HepG2 (cell line): ENCODE measurements around the gene EMC10. TPM values are rescaled to one million over a fixed set of nuclear protein-coding genes. Genes with fewer than 3 reads are reported as not detected.
A peak's percentile ranks its signal among the peaks of the same experiment; 100 is the strongest.

Source experiments
- CBX5 ChIP-seq: sonication (generic); formaldehyde crosslinking; IDR thresholded peaks from 2 replicates; pipeline ENCODE4 v1.4.0; 2020; ENCODE audit warnings: missing genetic modification reagents, borderline replicate concordance
- CHD2 ChIP-seq: IDR thresholded peaks from 2 replicates; pipeline ENCODE4 v1.6.1; 2011; ENCODE audit warnings: low read depth, low read length, improper control_type of control experiment
- IKZF1 ChIP-seq: fragments of 450-650 bp; IDR thresholded peaks from 2 replicates; pipeline ENCODE4 v1.7.1; 2016
- MAX ChIP-seq: IDR thresholded peaks from 2 replicates; pipeline ENCODE4 v1.6.1; 2012; ENCODE audit warnings: inconsistent platforms
- MED1 ChIP-seq: sonication (generic); formaldehyde crosslinking; IDR thresholded peaks from 2 replicates; pipeline ENCODE4 v1.4.0; 2020; ENCODE audit warnings: missing genetic modification reagents
- MTF1 ChIP-seq: sonication (generic); formaldehyde crosslinking; IDR thresholded peaks from 2 replicates; pipeline ENCODE4 v1.5.0; 2020; ENCODE audit warnings: missing genetic modification reagents
- NR2C2 ChIP-seq: sonication (generic); formaldehyde crosslinking; IDR thresholded peaks from 2 replicates; pipeline ENCODE4 v1.4.0; 2020; ENCODE audit warnings: missing genetic modification reagents, mild to moderate bottlenecking, moderate library complexity, borderline replicate concordance
- RFX5 ChIP-seq: IDR thresholded peaks from 2 replicates; pipeline ENCODE4 v1.6.1; 2011; ENCODE audit warnings: low read depth, low read length, improper control_type of control experiment
- SAP130 ChIP-seq: IDR thresholded peaks from 2 replicates; pipeline ENCODE4 v1.6.1; 2016; ENCODE audit warnings: low read depth
- SRSF9 ChIP-seq: fragments of 200-400 bp; formaldehyde crosslinking; IDR thresholded peaks from 2 replicates; pipeline ENCODE4 v1.6.1; 2018; ENCODE audit warnings: borderline replicate concordance, mild to moderate bottlenecking, low read depth, low read length; ENCODE audit not compliant: insufficient read depth, poor library complexity, severe bottlenecking
- THAP11 ChIP-seq: IDR thresholded peaks from 2 replicates; pipeline ENCODE4 v1.6.1; 2016; ENCODE audit warnings: missing biosample characterization, missing genetic modification reagents
- ZNF121 ChIP-seq: sonication (generic); formaldehyde crosslinking; IDR thresholded peaks from 2 replicates; pipeline ENCODE4 v1.5.0; 2020; ENCODE audit warnings: mild to moderate bottlenecking, missing genetic modification reagents
- ZNF138 ChIP-seq: sonication (generic); formaldehyde crosslinking; IDR thresholded peaks from 2 replicates; pipeline ENCODE4 v1.5.0; 2020; ENCODE audit warnings: mild to moderate bottlenecking, low read depth, missing genetic modification reagents
- ZNF260 ChIP-seq: sonication (generic); formaldehyde crosslinking; IDR thresholded peaks from 2 replicates; pipeline ENCODE4 v1.4.0; 2020; ENCODE audit warnings: missing genetic modification reagents, low read depth, mild to moderate bottlenecking, borderline replicate concordance
- ZNF33A ChIP-seq: sonication (generic); formaldehyde crosslinking; IDR thresholded peaks from 2 replicates; pipeline ENCODE4 v1.5.1; 2020; ENCODE audit warnings: missing genetic modification reagents, mild to moderate bottlenecking, moderate library complexity, borderline replicate concordance
- ZNF563 ChIP-seq: sonication (generic); formaldehyde crosslinking; IDR thresholded peaks from 2 replicates; pipeline ENCODE4 v1.8.0; 2022; ENCODE audit warnings: mild to moderate bottlenecking, moderate library complexity, missing genetic modification reagents
- ZNF615 ChIP-seq: sonication (generic); formaldehyde crosslinking; IDR thresholded peaks from 2 replicates; pipeline ENCODE4 v1.5.0; 2020; ENCODE audit warnings: mild to moderate bottlenecking, missing genetic modification reagents, borderline replicate concordance
- ZNF816 ChIP-seq: sonication (generic); formaldehyde crosslinking; IDR thresholded peaks from 2 replicates; pipeline ENCODE4 v1.8.0; 2022; ENCODE audit warnings: missing genetic modification reagents, mild to moderate bottlenecking, borderline replicate concordance
- polyA plus RNA-seq, 8 experiments: library from polyadenylated mRNA; depleted of rRNA in 3 of 8; stranded (reverse) in 7 of 8; unstranded in 1 of 8; fragments of >200 nt; fragmentation: Illumina TruSeq in 4 of 8; extraction: Trizol in 4 of 8; gene quantifications; 2 replicates each; pipeline versions ENCODE4 v1.2.1 to v1.2.3, GENCODE V29; 2011 to 2016; ENCODE audit warnings: low read depth in 4 of 8, missing spikeins in 1 of 8, mixed read lengths in 1 of 8; ENCODE audit not compliant: insufficient read depth in 1 of 8
- total RNA-seq, 5 experiments: library from RNA; depleted of rRNA; stranded (reverse); fragments of >200 nt; fragmentation: Illumina TruSeq; extraction: Trizol; gene quantifications; 2 replicates each; pipeline ENCODE4 v1.2.3, GENCODE V29; 2016; ENCODE audit warnings: low read depth in 1 of 5
- TF ChIP-seq, protein P1 (sequence below), 2 experiments: sonication (generic) in 1 of 2; formaldehyde crosslinking in 1 of 2; IDR thresholded peaks; 2 replicates each; pipeline versions ENCODE4 v1.5.1 to v1.6.1; 2011 to 2020; ENCODE audit warnings: borderline replicate concordance in 1 of 2, low read depth in 1 of 2, low read length in 1 of 2, mild to moderate bottlenecking in 1 of 2, missing genetic modification reagents in 1 of 2, moderate library complexity in 1 of 2
- TF ChIP-seq, protein P2 (sequence below): sonication (generic); formaldehyde crosslinking; IDR thresholded peaks from 2 replicates; pipeline ENCODE4 v1.5.1; 2020; ENCODE audit warnings: mild to moderate bottlenecking, missing genetic modification reagents, moderate library complexity

The EMC10 gene
- total and polyA plus RNA-seq, 2 of the 13 experiments (the other 11 are each of a cell fraction or from before 2014, with no cell fraction given): not detected

GRCh38 chr19:50431343-50432220 lies 44.7 kb upstream of the EMC10 start (continued):
- TF ChIP-seq MTF1 (CRISPR knock-in tag) (no peak), ZNF121 (CRISPR knock-in tag) (peak; percentile 4; the same call in 1 of the 2 replicates), ZNF260 (CRISPR knock-in tag) (no peak), ZNF33A (CRISPR knock-in tag) (no peak), ZNF615 (CRISPR knock-in tag) (no peak), CBX5 (CRISPR knock-in tag) (no peak), NR2C2 (CRISPR knock-in tag) (no peak), MAX (peak; percentile 64), ZNF816 (CRISPR knock-in tag) (no peak), MED1 (CRISPR knock-in tag) (no peak), SRSF9 (no peak), ZNF138 (CRISPR knock-in tag) (no peak), IKZF1 (no peak), THAP11 (CRISPR knock-in tag) (no peak), RFX5 (peak; percentile 100), SAP130 (CRISPR knock-in tag) (peak; percentile 21; the same call in 1 of the 2 replicates), ZNF563 (CRISPR knock-in tag) (0 out of 2 replicates have a peak, but pooled peaks have one; percentile 28), CHD2 (peak; percentile 86)
- TF ChIP-seq, protein P1, sequence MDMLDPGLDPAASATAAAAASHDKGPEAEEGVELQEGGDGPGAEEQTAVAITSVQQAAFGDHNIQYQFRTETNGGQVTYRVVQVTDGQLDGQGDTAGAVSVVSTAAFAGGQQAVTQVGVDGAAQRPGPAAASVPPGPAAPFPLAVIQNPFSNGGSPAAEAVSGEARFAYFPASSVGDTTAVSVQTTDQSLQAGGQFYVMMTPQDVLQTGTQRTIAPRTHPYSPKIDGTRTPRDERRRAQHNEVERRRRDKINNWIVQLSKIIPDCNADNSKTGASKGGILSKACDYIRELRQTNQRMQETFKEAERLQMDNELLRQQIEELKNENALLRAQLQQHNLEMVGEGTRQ (IDR thresholded peaks at IDR 0.05; ENCODE audit: low read depth, low read length): no peak
- TF ChIP-seq, protein P1 (CRISPR knock-in tag; IDR thresholded peaks at IDR 0.05; ENCODE audit: borderline replicate concordance): peak; percentile 37; the same call in 1 of the 2 replicates
- TF ChIP-seq, protein P2, sequence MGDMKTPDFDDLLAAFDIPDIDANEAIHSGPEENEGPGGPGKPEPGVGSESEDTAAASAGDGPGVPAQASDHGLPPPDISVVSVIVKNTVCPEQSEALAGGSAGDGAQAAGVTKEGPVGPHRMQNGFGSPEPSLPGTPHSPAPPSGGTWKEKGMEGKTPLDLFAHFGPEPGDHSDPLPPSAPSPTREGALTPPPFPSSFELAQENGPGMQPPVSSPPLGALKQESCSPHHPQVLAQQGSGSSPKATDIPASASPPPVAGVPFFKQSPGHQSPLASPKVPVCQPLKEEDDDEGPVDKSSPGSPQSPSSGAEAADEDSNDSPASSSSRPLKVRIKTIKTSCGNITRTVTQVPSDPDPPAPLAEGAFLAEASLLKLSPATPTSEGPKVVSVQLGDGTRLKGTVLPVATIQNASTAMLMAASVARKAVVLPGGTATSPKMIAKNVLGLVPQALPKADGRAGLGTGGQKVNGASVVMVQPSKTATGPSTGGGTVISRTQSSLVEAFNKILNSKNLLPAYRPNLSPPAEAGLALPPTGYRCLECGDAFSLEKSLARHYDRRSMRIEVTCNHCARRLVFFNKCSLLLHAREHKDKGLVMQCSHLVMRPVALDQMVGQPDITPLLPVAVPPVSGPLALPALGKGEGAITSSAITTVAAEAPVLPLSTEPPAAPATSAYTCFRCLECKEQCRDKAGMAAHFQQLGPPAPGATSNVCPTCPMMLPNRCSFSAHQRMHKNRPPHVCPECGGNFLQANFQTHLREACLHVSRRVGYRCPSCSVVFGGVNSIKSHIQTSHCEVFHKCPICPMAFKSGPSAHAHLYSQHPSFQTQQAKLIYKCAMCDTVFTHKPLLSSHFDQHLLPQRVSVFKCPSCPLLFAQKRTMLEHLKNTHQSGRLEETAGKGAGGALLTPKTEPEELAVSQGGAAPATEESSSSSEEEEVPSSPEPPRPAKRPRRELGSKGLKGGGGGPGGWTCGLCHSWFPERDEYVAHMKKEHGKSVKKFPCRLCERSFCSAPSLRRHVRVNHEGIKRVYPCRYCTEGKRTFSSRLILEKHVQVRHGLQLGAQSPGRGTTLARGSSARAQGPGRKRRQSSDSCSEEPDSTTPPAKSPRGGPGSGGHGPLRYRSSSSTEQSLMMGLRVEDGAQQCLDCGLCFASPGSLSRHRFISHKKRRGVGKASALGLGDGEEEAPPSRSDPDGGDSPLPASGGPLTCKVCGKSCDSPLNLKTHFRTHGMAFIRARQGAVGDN (CRISPR knock-in tag): peak; percentile 83
